GM19240 (cell line): ENCODE results near the gene GPBP1.
"Not testable (repeated sequence)": the region's sequence is repeated elsewhere in the genome, so short reads cannot be mapped to it uniquely, and the experiment has no call there.

Source experiments
- DNase-seq: peaks from one replicate; pipeline ENCODE4 v3.0.0; 2011; ENCODE audit warnings: low spot score; ENCODE audit not compliant: insufficient read length

Gene GPBP1

GRCh38 chr5:57176350-57176857 is 2.5 kb downstream of the GPBP1 start:
- no peak for DNase-seq

- no peak for DNase-seq
Observed at GRCh38 chr5:57177479-57178156, 3.8 kb downstream of the GPBP1 start.

- not testable (repeated sequence) for DNase-seq
Observed at GRCh38 chr5:57178238-57178637, 4.4 kb downstream of the GPBP1 start.

- DNase-seq: no peak
Observed at GRCh38 chr5:57179262-57180200, 5.7 kb downstream of the GPBP1 start.

GRCh38 chr5:57181154-57181553 is 7.3 kb downstream of the GPBP1 start:
- no peak for DNase-seq

GRCh38 chr5:57184322-57184721 is 10.5 kb downstream of the GPBP1 start:
- DNase-seq: no peak

- DNase-seq: no peak
Observed at GRCh38 chr5:57185313-57185712, 11.5 kb downstream of the GPBP1 start.

GRCh38 chr5:57186194-57186593 is 12.3 kb downstream of the GPBP1 start:
- no peak for DNase-seq

- DNase-seq: not testable (repeated sequence)
Observed at GRCh38 chr5:57187977-57188376, 14.1 kb downstream of the GPBP1 start.

GRCh38 chr5:57189515-57189914 is 15.7 kb downstream of the GPBP1 start:
- no peak for DNase-seq

- no peak for DNase-seq
Observed at GRCh38 chr5:57190593-57190992, 16.7 kb downstream of the GPBP1 start.

- no peak for DNase-seq
Observed at GRCh38 chr5:57191163-57191562, 17.3 kb downstream of the GPBP1 start.

- no peak for DNase-seq
Observed at GRCh38 chr5:57191986-57192385, 18.1 kb downstream of the GPBP1 start.

- not testable (repeated sequence) for DNase-seq
Observed at GRCh38 chr5:57192832-57193231, 19.0 kb downstream of the GPBP1 start.

GRCh38 chr5:57193757-57194413 is 20.0 kb downstream of the GPBP1 start:
- no peak for DNase-seq

- no peak for DNase-seq
Observed at GRCh38 chr5:57194653-57195052, 20.8 kb downstream of the GPBP1 start.

- no peak for DNase-seq
Observed at GRCh38 chr5:57195060-57195459, 21.2 kb downstream of the GPBP1 start.

GRCh38 chr5:57199866-57200265 is 26.0 kb downstream of the GPBP1 start:
- DNase-seq: no peak

GRCh38 chr5:57202811-57203210 is 29.0 kb downstream of the GPBP1 start:
- no peak for DNase-seq

- no peak for DNase-seq
Observed at GRCh38 chr5:57207007-57207653, 33.3 kb downstream of the GPBP1 start.

- DNase-seq: no peak
Observed at GRCh38 chr5:57207681-57208080, 33.8 kb downstream of the GPBP1 start.
